GM19351 (cell line): ENCODE data around the gene GRK3.
"Not testable (repeated sequence)": the region's sequence is repeated elsewhere in the genome, so short reads cannot be mapped to it uniquely, and the experiment has no call there.

Experiments used
- ATAC-seq: cut with Tn5 transposase; IDR thresholded peaks from one replicate; pipeline ENCODE4 v1.9.1; 2021; ENCODE audit warnings: mild to moderate bottlenecking, moderate library complexity; ENCODE audit not compliant: unreplicated experiment

GRK3 gene

GRCh38 chr22:25570486-25570885 is 6.0 kb downstream of the GRK3 start:
- no peak for ATAC-seq

GRCh38 chr22:25571969-25572707 is 7.7 kb downstream of the GRK3 start:
- ATAC-seq = not testable (repeated sequence)

GRCh38 chr22:25572708-25573171 is 8.3 kb downstream of the GRK3 start:
- peak; percentile 60 for ATAC-seq

GRCh38 chr22:25573841-25574240 is 9.4 kb downstream of the GRK3 start:
- no peak for ATAC-seq

- ATAC-seq = no peak
Measured at GRCh38 chr22:25574736-25575135, 10.3 kb downstream of the GRK3 start.

- ATAC-seq = not testable (repeated sequence)
Measured at GRCh38 chr22:25575674-25576392, 11.4 kb downstream of the GRK3 start.

GRCh38 chr22:25581452-25581851 is 17.0 kb downstream of the GRK3 start:
- not testable (repeated sequence) for ATAC-seq

- no peak for ATAC-seq
Measured at GRCh38 chr22:25582946-25583345, 18.5 kb downstream of the GRK3 start.

GRCh38 chr22:25584993-25585392 is 20.5 kb downstream of the GRK3 start:
- ATAC-seq = not testable (repeated sequence)

GRCh38 chr22:25589664-25590063 is 25.2 kb downstream of the GRK3 start:
- not testable (repeated sequence) for ATAC-seq

GRCh38 chr22:25593323-25593722 is 28.8 kb downstream of the GRK3 start:
- ATAC-seq = not testable (repeated sequence)

- ATAC-seq = no peak
Measured at GRCh38 chr22:25598609-25599008, 34.1 kb downstream of the GRK3 start.

GRCh38 chr22:25602445-25602844 is 38.0 kb downstream of the GRK3 start:
- ATAC-seq = no peak

GRCh38 chr22:25602916-25603315 is 38.4 kb downstream of the GRK3 start:
- ATAC-seq = no peak

GRCh38 chr22:25605146-25605545 is 40.7 kb downstream of the GRK3 start:
- not testable (repeated sequence) for ATAC-seq

- ATAC-seq = not testable (repeated sequence)
Measured at GRCh38 chr22:25605565-25605964, 41.1 kb downstream of the GRK3 start.

- ATAC-seq = not testable (repeated sequence)
Measured at GRCh38 chr22:25611284-25611683, 46.8 kb downstream of the GRK3 start.

- not testable (repeated sequence) for ATAC-seq
Measured at GRCh38 chr22:25613131-25613530, 48.7 kb downstream of the GRK3 start.

GRCh38 chr22:25613558-25613957 is 49.1 kb downstream of the GRK3 start:
- not testable (repeated sequence) for ATAC-seq

GRCh38 chr22:25614791-25615190 is 50.3 kb downstream of the GRK3 start:
- not testable (repeated sequence) for ATAC-seq

- no peak for ATAC-seq
Measured at GRCh38 chr22:25621986-25622385, 57.5 kb downstream of the GRK3 start.

GRCh38 chr22:25623310-25623734 is 58.8 kb downstream of the GRK3 start:
- peak; percentile 74 for ATAC-seq
